GM12878 (cell line): ENCODE data around the gene VGLL3. TPM values are rescaled to one million over a fixed set of nuclear protein-coding genes. Genes with fewer than 3 reads are reported as not detected.

Experiments
- ATAC-seq: fragments of 200-7000 bp; cut with Tn5 transposase; 3 replicates; pipeline ENCODE4 v1.9.1; 2020; ENCODE audit warnings: mild to moderate bottlenecking, moderate library complexity
- BruUV-seq: library from RNA; stranded (reverse); fragments of 400-500 nt; replicated peaks from 2 replicates; lab custom pipeline; 2021; lab: Mats Ljungman, UMichigan
- CTCF ChIA-PET: fragments of 300-600 bp; sonication (Branson Sonifier 250); formaldehyde crosslinking; extraction: SDS; loops from one replicate; lab custom pipeline; 2021; ENCODE audit warnings: inconsistent platforms; lab: Yijun Ruan, JAX
- POLR2A ChIA-PET: fragments of 350-600 bp; formaldehyde crosslinking; extraction: SDS; loops from one replicate; lab custom pipeline; 2021; ENCODE audit warnings: inconsistent platforms; lab: Charles Lee
- RAD21 ChIA-PET: fragments of 300-600 bp; sonication (Branson Sonifier 250); formaldehyde crosslinking; loops from one replicate; lab custom pipeline; 2023; ENCODE audit warnings: antibody characterized with exemption; ENCODE audit not compliant: unreplicated experiment; lab: Charles Lee
- SMC1A ChIA-PET: fragments of 300-600 bp; sonication (Branson Sonifier 250); formaldehyde crosslinking; loops from one replicate; lab custom pipeline; 2023; ENCODE audit not compliant: unreplicated experiment, uncharacterized antibody; lab: Charles Lee
- DNase-seq: peaks from one replicate; pipeline ENCODE4 v3.0.0-alpha.2; 2011; ENCODE audit warnings: low read depth, low spot score
- FAIRE-seq: peaks from 3 replicates; lab custom pipeline; 2011; peaks lifted over from hg19 to GRCh38; lab: Jason Lieb, UNC
- H2AFZ ChIP-seq: 2 replicates; pipeline ENCODE4 v1.6.0; 2011; ENCODE audit warnings: low read depth, low read length, control low read depth; ENCODE audit not compliant: control insufficient read depth
- H3K27ac ChIP-seq: 2 replicates; pipeline ENCODE4 v1.5.1; 2011; ENCODE audit warnings: control low read depth; ENCODE audit not compliant: control insufficient read depth, insufficient read depth
- H3K27me3 ChIP-seq, 2 experiments: replicated peaks in 1 of 2; 2 replicates each; pipeline versions ENCODE4 v1.6.0 to v1.6.1; 2011; ENCODE audit warnings: low read length in 1 of 2; ENCODE audit not compliant: control insufficient read depth in 2 of 2, insufficient read depth in 2 of 2
- H3K36me3 ChIP-seq, 2 experiments: 2 replicates each; pipeline ENCODE4 v1.5.1; 2011; ENCODE audit warnings: low read length in 1 of 2; ENCODE audit not compliant: control insufficient read depth in 2 of 2, insufficient read depth in 2 of 2
- H3K4me1 ChIP-seq: 2 replicates; pipeline ENCODE4 v1.6.1; 2011; ENCODE audit warnings: mild to moderate bottlenecking, low read length, moderate library complexity, mixed read lengths; ENCODE audit not compliant: control insufficient read depth, insufficient read depth
- H3K4me2 ChIP-seq: 2 replicates; pipeline ENCODE4 v1.6.0; 2011; ENCODE audit warnings: control low read depth; ENCODE audit not compliant: control insufficient read depth, insufficient read depth
- H3K4me3 ChIP-seq: fragments of 200-600 bp; sonication (generic); 2 replicates; pipeline ENCODE4 v1.5.1; 2016
- H3K79me2 ChIP-seq: 2 replicates; pipeline ENCODE4 v1.6.0; 2011; ENCODE audit warnings: low read length; ENCODE audit not compliant: control insufficient read depth, insufficient read depth
- H3K9ac ChIP-seq: 2 replicates; pipeline ENCODE4 v1.8.0; 2011; ENCODE audit warnings: low read length, control low read depth, mixed read lengths; ENCODE audit not compliant: control insufficient read depth, insufficient read depth
- H3K9me3 ChIP-seq: replicated peaks from 3 replicates; pipeline ENCODE4 v1.5.1; 2011; ENCODE audit warnings: mild to moderate bottlenecking, low read length; ENCODE audit not compliant: control insufficient read depth, insufficient read depth
- H4K20me1 ChIP-seq: 2 replicates; pipeline ENCODE4 v1.6.0; 2011; ENCODE audit not compliant: control insufficient read depth, insufficient read depth
- HDAC2 ChIP-seq: fragments of 200-600 bp; sonication (generic); IDR thresholded peaks from 2 replicates; pipeline ENCODE4 v1.6.1; 2017
- HDGF ChIP-seq: fragments of 450-650 bp; IDR thresholded peaks from 2 replicates; pipeline ENCODE4 v1.6.1; 2016; ENCODE audit warnings: antibody characterized with exemption
- JUNB ChIP-seq: IDR thresholded peaks from 2 replicates; pipeline ENCODE4 v1.6.1; 2016; ENCODE audit warnings: antibody characterized with exemption, mild to moderate bottlenecking
- KAT2A ChIP-seq: conservative IDR thresholded peaks from 2 replicates; pipeline ENCODE4 v1.6.1; 2011; ENCODE audit warnings: low read depth, low read length; ENCODE audit not compliant: control insufficient read depth
- MTA3 ChIP-seq: IDR thresholded peaks from 2 replicates; pipeline ENCODE4 v1.6.1; 2012; ENCODE audit warnings: low read length, inconsistent platforms, borderline replicate concordance
- NR2C1 ChIP-seq: fragments of 450-650 bp; IDR thresholded peaks from 2 replicates; pipeline ENCODE4 v1.6.1; 2017; ENCODE audit warnings: antibody characterized with exemption, mild to moderate bottlenecking, moderate library complexity
- YBX1 ChIP-seq: fragments of 450-650 bp; IDR thresholded peaks from 2 replicates; pipeline ENCODE4 v1.6.1; 2016; ENCODE audit warnings: antibody characterized with exemption
- ZZZ3 ChIP-seq: IDR thresholded peaks from 2 replicates; pipeline ENCODE4 v1.6.1; 2011; ENCODE audit warnings: low read depth; ENCODE audit not compliant: control insufficient read depth, insufficient read length
- WGBS: methylation state at CpG from one replicate; pipeline ENCODE4 v1.1.6; 2016; ENCODE audit warnings: low lambda C conversion rate; ENCODE audit not compliant: insufficient replicate concordance, insufficient coverage; ENCODE audit errors: missing lambda C conversion rate; 5-methylcytosine and 5-hydroxymethylcytosine counted together
- in situ Hi-C: fragments of 300-500 bp; cut with MboI; formaldehyde crosslinking; loops from 9 replicates; pipeline ENCODE4 v1.14.3; 2018; ENCODE audit warnings: mixed read lengths
- intact Hi-C: fragments of 100-400 bp; cut with micrococcal nuclease; formaldehyde crosslinking; loops from one replicate; pipeline ENCODE4 v1.14.2; 2022; ENCODE audit not compliant: unreplicated experiment
- polyA plus RNA-seq, 11 experiments: library from polyadenylated mRNA; depleted of rRNA in 4 of 11; unstranded in 6 of 11; stranded (reverse) in 5 of 11; fragments of >200 nt; fragmentation: Nextera tagmentation in 4 of 11; fragmentation: Illumina TruSeq in 1 of 11; extraction: Ambion mirVana in 4 of 11; extraction: Trizol in 1 of 11; gene quantifications; 1 replicate in 1 of 11; 2 replicates in 10 of 11; pipeline versions ENCODE4 v1.2.1 to v1.2.3, GENCODE V29; 2011 to 2016; ENCODE audit warnings: inconsistent platforms in 2 of 11, missing spikeins in 2 of 11, low read depth in 1 of 11
- total RNA-seq, 4 experiments: library from RNA; depleted of rRNA in 3 of 4; stranded (reverse); fragments of >200 nt in 3 of 4; fragmentation: Illumina TruSeq in 1 of 4; extraction: Trizol in 1 of 4; gene quantifications; 2 replicates each; pipeline versions ENCODE4 v1.2.1 to v1.2.3, GENCODE V29; 2013 to 2021
- TF ChIP-seq, protein P1 (sequence below): IDR thresholded peaks from 2 replicates; pipeline ENCODE4 v1.6.1; 2011; ENCODE audit warnings: borderline replicate concordance, low read depth, mild to moderate bottlenecking, moderate library complexity, low read length; ENCODE audit not compliant: insufficient read depth, poor library complexity, severe bottlenecking
- TF ChIP-seq, protein P2 (sequence below): fragments of 450-650 bp; IDR thresholded peaks from 2 replicates; pipeline ENCODE4 v1.6.1; 2017; ENCODE audit warnings: borderline replicate concordance
- TF ChIP-seq, protein P3 (sequence below): IDR thresholded peaks from 2 replicates; pipeline ENCODE4 v1.6.1; 2012; ENCODE audit warnings: low read depth, low read length, improper control_type of control experiment

The VGLL3 gene
- total and polyA plus RNA-seq, 10 of the 15 experiments (the other 5 are each of a cell fraction or from before 2014, with no cell fraction given): 0.05 TPM; not detected in 9

DNA sequence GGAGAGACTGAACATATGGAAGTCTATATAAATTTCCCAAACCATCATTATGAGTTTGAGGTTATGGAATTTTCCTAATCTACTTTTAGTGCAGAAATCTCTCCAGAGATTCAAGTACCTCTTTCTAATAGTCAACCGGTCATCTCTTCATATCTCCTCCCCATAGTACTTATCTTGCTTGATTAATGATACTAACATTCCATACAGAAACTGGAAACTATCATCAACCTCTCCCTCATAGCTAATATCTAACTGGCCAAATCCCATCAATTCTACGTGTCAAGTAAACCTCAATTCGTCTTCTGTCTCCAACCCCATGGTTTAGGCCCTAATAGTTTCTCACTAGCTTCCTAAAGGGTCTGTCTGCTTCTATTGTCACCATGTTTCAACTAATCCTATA is 44.4 kb upstream of the VGLL3 start:
- Histone ChIP-seq H3K9ac (no peak overlapping the region), H3K27ac (no peak overlapping the region), H3K36me3 (no peaks in the 10 kb centered on the region), H2AFZ (no peak overlapping the region), H4K20me1 (no peaks in the 10 kb centered on the region), H3K27me3 (no peaks in the 10 kb centered on the region), H3K9me3 (no peaks in the 10 kb centered on the region), H3K4me2 (no peak overlapping the region), H3K4me1 (no peaks in the 10 kb centered on the region), H3K79me2 (no peaks in the 10 kb centered on the region), H3K4me3 (no peak overlapping the region)
- BruUV-seq: no TSS peak
- intact Hi-C loops (no loop called here), in situ Hi-C loops (no loop called here)
- RAD21 ChIA-PET: no interaction called here
- CTCF ChIA-PET: interaction anchor here (1.0 kb wide), 1 partner anchor 11 kb away, joined by 3 read pairs; no protein-coding TSS in a partner anchor
- TF ChIP-seq, protein P1, sequence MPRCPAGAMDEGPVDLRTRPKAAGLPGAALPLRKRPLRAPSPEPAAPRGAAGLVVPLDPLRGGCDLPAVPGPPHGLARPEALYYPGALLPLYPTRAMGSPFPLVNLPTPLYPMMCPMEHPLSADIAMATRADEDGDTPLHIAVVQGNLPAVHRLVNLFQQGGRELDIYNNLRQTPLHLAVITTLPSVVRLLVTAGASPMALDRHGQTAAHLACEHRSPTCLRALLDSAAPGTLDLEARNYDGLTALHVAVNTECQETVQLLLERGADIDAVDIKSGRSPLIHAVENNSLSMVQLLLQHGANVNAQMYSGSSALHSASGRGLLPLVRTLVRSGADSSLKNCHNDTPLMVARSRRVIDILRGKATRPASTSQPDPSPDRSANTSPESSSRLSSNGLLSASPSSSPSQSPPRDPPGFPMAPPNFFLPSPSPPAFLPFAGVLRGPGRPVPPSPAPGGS: no peak
- no peak for TF ChIP-seq JUNB
- TF ChIP-seq, protein P2, sequence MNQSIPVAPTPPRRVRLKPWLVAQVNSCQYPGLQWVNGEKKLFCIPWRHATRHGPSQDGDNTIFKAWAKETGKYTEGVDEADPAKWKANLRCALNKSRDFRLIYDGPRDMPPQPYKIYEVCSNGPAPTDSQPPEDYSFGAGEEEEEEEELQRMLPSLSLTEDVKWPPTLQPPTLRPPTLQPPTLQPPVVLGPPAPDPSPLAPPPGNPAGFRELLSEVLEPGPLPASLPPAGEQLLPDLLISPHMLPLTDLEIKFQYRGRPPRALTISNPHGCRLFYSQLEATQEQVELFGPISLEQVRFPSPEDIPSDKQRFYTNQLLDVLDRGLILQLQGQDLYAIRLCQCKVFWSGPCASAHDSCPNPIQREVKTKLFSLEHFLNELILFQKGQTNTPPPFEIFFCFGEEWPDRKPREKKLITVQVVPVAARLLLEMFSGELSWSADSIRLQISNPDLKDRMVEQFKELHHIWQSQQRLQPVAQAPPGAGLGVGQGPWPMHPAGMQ: no peak
- WGBS: 12% methylated on average over 3 of the region's 3 CpGs
- SMC1A ChIA-PET: no interaction called here
- ATAC-seq (no peak), DNase-seq (no peak), FAIRE-seq (no peak)
- POLR2A ChIA-PET: no interaction called here

DNA sequence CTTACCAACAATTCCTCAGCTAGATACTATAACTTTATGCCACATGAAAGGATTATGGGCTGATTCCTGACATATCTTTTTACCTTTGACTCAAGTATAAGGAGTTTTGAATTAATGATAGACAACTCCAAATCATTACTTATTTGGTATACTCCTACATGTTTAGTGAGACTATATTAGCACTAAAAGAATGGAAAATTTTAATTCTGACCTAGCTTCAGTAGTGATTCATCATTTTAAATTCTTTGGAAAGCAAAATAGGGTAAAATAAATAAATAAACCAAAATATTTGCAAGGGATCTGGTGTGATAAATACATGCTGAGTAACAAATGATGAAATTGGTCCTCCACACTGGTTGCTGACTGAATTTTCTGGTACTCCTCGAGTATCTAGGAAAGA is 42.3 kb upstream of the VGLL3 start:
- Histone ChIP-seq H3K9me3 (no peaks in the 10 kb centered on the region), H3K36me3 (no peaks in the 10 kb centered on the region), H3K4me2 (no peak overlapping the region), H4K20me1 (no peaks in the 10 kb centered on the region), H3K27ac (no peak overlapping the region), H3K79me2 (no peaks in the 10 kb centered on the region), H3K9ac (no peak overlapping the region), H3K4me1 (no peaks in the 10 kb centered on the region), H2AFZ (no peak overlapping the region), H3K4me3 (no peak overlapping the region), H3K27me3 (no peaks in the 10 kb centered on the region)
- ATAC-seq (no peak), DNase-seq (no peak), FAIRE-seq (no peak)
- no TSS peak for BruUV-seq
- in situ Hi-C loops: no loop called here
- ChIA-PET SMC1A (no interaction called here), CTCF (no interaction called here), POLR2A (no interaction called here), RAD21 (no interaction called here)
- WGBS: 0% methylated on average over 1 of the region's 1 CpG
- intact Hi-C loops: no loop called here
- no peak for TF ChIP-seq HDAC2
- TF ChIP-seq HDGF: no peak
- TF ChIP-seq MTA3: no peak
- TF ChIP-seq ZZZ3: no peak
- no peak for TF ChIP-seq NR2C1
- TF ChIP-seq, protein P3, sequence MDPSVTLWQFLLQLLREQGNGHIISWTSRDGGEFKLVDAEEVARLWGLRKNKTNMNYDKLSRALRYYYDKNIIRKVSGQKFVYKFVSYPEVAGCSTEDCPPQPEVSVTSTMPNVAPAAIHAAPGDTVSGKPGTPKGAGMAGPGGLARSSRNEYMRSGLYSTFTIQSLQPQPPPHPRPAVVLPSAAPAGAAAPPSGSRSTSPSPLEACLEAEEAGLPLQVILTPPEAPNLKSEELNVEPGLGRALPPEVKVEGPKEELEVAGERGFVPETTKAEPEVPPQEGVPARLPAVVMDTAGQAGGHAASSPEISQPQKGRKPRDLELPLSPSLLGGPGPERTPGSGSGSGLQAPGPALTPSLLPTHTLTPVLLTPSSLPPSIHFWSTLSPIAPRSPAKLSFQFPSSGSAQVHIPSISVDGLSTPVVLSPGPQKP: no peak
- TF ChIP-seq YBX1: no peak
- no peak for TF ChIP-seq KAT2A
